Osteocyte (in vitro differentiated cells): Measurements from ENCODE around the gene TRIM73. TPM values are rescaled to one million over a fixed set of nuclear protein-coding genes. Genes with fewer than 3 reads are reported as not detected.
A peak's percentile ranks its signal among the peaks of the same experiment; 100 is the strongest.
"Not testable (repeated sequence)": the region's sequence is repeated elsewhere in the genome, so short reads cannot be mapped to it uniquely, and the experiment has no call there.

Experiments
- DNase-seq: peaks from one replicate; pipeline ENCODE4 v3.0.0; 2021; ENCODE audit warnings: mixed read lengths; ENCODE audit not compliant: unreplicated experiment; ENCODE audit errors: extremely low spot score
- H3K27ac Mint-ChIP-seq: one replicate; pipeline ENCODE4 v1.8.0; 2021; ENCODE audit warnings: mild to moderate bottlenecking, mixed read lengths; ENCODE audit not compliant: unreplicated experiment
- H3K27me3 Mint-ChIP-seq: one replicate; pipeline ENCODE4 v1.8.0; 2021; ENCODE audit warnings: mixed read lengths; ENCODE audit not compliant: unreplicated experiment
- H3K36me3 Mint-ChIP-seq: one replicate; pipeline ENCODE4 v1.8.0; 2021; ENCODE audit warnings: mixed read lengths; ENCODE audit not compliant: unreplicated experiment
- H3K4me1 Mint-ChIP-seq: one replicate; pipeline ENCODE4 v1.8.0; 2021; ENCODE audit warnings: mixed read lengths; ENCODE audit not compliant: unreplicated experiment
- H3K4me3 Mint-ChIP-seq: one replicate; pipeline ENCODE4 v1.8.0; 2021; ENCODE audit warnings: mild to moderate bottlenecking, moderate library complexity, mixed read lengths; ENCODE audit not compliant: unreplicated experiment
- H3K9me3 Mint-ChIP-seq: one replicate; pipeline ENCODE4 v1.8.0; 2021; ENCODE audit warnings: mixed read lengths; ENCODE audit not compliant: unreplicated experiment
- total RNA-seq: library from RNA; stranded (reverse); gene quantifications from 2 replicates; pipeline ENCODE4 v1.2.1, GENCODE V29; 2021

The TRIM73 gene
- total RNA-seq, 1 donor from 2014 or later, result 7.4 TPM

DNA sequence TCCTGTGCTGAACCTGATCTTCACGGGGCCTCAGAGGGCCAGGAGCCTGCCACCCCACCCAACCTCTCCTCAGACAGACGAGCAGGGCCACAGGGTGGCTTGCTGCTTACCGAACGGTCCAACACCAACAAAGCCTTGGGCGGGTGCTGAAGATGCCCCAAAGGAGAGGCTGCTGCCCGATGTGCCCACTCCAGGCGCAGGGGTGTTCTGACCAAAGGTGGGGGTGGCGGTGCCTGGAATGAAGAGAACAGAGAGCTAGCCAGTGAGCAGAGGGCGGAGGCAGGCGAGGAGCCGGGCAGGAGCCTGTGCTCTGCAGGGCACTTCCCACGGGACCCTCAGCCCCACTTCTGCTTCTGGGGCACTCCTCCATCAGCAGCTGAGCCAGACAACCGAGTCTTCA is 23.8 kb downstream of the TRIM73 start:
- DNase-seq, result peak; percentile 81
- not testable (repeated sequence) for H3K4me3 Mint-ChIP-seq, H3K9me3 Mint-ChIP-seq, H3K4me1 Mint-ChIP-seq, H3K27me3 Mint-ChIP-seq, H3K27ac Mint-ChIP-seq, H3K36me3 Mint-ChIP-seq

DNA sequence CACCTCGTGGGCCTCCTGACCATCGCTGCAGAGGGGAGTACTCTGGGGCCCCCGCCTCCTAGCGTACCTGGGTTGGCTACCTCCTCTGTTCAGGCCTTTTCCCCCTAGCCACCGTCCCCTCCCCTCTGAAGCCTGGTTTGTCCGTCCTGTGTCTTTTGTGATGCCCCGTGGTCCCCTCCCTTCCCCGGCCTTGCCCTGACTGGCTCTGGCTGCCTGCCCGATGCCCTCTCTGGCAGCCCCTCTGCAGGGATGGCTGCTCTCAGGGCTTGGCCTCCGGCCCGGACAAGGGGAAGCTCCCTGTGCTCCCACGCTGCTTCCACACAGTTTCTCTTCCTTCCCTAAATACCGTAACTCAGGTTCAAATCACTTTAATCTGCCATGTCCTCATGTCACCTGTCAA is 24.3 kb downstream of the TRIM73 start:
- not testable (repeated sequence) for H3K4me1 Mint-ChIP-seq, H3K27ac Mint-ChIP-seq, H3K27me3 Mint-ChIP-seq, H3K4me3 Mint-ChIP-seq, H3K36me3 Mint-ChIP-seq, H3K9me3 Mint-ChIP-seq
- DNase-seq, result peak; percentile 70

DNA sequence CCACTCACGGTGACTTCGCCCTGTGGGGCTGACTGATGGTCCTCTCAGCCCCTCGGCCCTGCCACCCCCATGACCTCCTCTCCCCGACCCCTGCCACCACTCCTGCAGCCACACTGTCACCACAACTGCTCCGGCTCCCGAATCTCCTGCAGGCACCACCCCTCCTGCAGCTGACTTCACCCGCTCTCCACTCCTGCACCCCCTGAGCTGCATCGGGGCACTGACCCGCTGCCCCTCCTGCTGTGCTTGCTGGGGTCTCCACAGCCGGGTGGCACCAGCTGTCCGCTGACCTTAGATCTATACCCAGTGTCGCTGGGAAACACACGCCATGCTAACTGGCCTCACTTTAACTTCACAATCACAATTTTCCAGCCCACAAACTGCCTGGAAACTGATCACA is 24.7 kb downstream of the TRIM73 start:
- peak; percentile 27 for DNase-seq
- H3K27ac Mint-ChIP-seq, H3K4me1 Mint-ChIP-seq, H3K27me3 Mint-ChIP-seq, H3K4me3 Mint-ChIP-seq, H3K36me3 Mint-ChIP-seq, H3K9me3 Mint-ChIP-seq: not testable (repeated sequence)

DNA sequence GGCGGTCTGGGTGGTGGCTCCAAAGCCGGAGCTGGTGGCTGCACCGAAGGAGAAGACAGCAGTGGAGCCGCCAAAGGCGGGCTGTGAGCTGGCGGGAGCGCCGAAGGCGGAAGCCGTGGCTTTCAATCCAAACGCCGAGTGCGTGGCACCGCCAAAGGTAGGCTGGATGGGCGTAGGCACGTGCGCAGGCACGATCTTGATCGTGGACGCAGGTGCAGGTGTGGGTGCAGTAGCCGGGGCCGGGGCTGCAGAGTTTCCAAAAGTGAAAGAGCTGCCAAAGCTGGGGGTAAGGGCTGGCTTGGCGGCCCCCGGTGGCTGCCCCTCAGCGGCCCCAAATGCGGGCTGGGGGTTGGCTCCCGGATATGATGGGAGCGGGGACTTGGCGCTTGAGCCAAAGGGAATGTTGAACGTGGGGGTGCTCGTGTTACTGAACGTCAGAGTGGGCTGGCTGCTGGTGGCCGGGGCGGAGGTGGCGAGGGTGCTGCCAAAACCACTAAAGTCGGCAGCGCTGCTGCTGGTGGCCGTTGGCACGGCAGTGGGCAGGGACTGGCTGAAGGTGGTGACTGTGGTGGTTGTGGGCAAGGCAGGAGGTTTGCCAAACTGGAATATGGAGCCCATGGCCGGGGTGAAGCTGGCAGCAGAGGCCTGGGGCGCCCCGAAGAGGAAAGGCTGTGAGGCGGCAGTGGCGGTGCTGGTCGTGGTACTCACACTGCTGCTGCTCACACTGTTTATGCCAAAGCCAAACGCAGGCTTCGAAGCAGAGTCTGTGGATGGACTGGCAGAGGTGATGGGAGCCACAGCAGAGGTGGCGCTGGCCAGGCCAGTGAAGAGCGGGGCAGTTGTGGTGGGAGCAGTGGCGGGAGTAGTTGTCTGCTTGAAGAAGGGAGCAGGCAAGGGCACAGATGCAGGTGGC is 26.6 kb downstream of the TRIM73 start:
- not testable (repeated sequence) for H3K27ac Mint-ChIP-seq, H3K27me3 Mint-ChIP-seq, H3K4me1 Mint-ChIP-seq, H3K36me3 Mint-ChIP-seq, H3K9me3 Mint-ChIP-seq, H3K4me3 Mint-ChIP-seq
- DNase-seq, result peak; percentile 80

- not testable (repeated sequence) for H3K27ac Mint-ChIP-seq, H3K4me1 Mint-ChIP-seq, H3K9me3 Mint-ChIP-seq, H3K4me3 Mint-ChIP-seq, H3K27me3 Mint-ChIP-seq
- peaks cover 11% of the 10 kb centered on the region for H3K36me3 Mint-ChIP-seq
- peak; percentile 25 for DNase-seq
Observed at GRCh38 chr7:75423481-75423880, 28.1 kb downstream of the TRIM73 start.

GRCh38 chr7:75439000-75439399 is 43.6 kb downstream of the TRIM73 start:
- not testable (repeated sequence) for H3K27me3 Mint-ChIP-seq, H3K4me1 Mint-ChIP-seq, H3K9me3 Mint-ChIP-seq, H3K27ac Mint-ChIP-seq, H3K4me3 Mint-ChIP-seq
- DNase-seq, result peak; percentile 21
- peaks cover 35% of the 10 kb centered on the region for H3K36me3 Mint-ChIP-seq

DNA sequence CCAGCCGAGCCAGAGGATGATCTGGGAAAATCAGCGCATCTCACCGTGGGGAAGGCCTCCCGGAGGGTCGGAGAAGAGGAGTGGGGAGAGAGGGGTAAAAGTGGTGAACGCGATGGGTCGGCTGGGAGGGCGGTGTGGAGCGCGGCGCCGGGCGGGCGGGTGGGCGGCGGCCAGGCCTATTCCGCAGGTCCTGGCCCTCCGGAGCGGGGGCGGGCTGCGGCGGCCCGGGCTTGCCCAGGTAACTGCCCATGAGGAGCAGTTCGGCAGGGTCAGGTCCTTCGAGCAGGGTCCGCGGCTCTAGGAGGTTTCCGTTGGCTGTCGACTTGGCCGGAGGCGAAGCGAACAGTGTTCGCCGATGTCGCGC is 46.7 kb downstream of the TRIM73 start:
- H3K36me3 Mint-ChIP-seq, result peaks cover 22% of the 10 kb centered on the region
- H3K4me3 Mint-ChIP-seq, result peak overlapping the region; percentile 82
- not testable (repeated sequence) for H3K9me3 Mint-ChIP-seq, H3K27me3 Mint-ChIP-seq, H3K4me1 Mint-ChIP-seq
- H3K27ac Mint-ChIP-seq, result peak overlapping the region; percentile 87
- DNase-seq, result peak; percentile 8

DNA sequence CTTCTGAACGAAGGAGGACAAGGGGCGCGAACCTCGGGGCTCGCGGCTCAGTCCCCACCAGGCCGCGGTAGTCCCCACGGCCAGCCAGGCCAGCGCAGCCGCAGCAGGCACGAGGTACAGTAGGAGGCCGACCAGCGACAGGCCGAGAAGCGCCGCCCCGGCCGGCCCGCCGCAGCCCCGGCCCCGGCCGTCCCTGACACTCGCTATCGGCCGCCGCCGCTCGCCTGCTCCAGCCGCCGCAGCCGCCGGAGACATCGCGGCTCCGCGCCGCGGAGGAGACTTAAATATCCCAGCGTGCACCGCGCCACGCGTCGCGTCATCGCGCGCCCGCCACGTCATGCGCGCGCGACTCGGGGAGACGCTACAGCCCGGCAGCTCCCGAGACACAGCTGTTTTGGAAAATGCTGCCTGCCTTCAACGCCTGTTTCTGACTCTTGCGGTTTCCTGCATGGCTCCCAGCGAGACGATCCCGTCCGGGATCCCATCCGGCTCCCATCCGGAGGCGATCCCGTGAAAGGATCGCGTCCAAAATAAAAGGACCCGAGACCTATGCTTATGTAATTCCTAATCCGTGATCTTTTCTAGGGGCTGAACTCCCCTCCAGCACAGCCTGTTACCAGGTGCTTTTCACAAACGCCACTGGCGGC is 47.2 kb downstream of the TRIM73 start:
- Mint-ChIP-seq H3K4me3 (peak overlapping the region; percentile 87), H3K27ac (peak overlapping the region; percentile 96), H3K36me3 (peaks cover 17% of the 10 kb centered on the region)
- H3K4me1 Mint-ChIP-seq, H3K9me3 Mint-ChIP-seq, H3K27me3 Mint-ChIP-seq: not testable (repeated sequence)
- DNase-seq, result peak; percentile 87

DNA sequence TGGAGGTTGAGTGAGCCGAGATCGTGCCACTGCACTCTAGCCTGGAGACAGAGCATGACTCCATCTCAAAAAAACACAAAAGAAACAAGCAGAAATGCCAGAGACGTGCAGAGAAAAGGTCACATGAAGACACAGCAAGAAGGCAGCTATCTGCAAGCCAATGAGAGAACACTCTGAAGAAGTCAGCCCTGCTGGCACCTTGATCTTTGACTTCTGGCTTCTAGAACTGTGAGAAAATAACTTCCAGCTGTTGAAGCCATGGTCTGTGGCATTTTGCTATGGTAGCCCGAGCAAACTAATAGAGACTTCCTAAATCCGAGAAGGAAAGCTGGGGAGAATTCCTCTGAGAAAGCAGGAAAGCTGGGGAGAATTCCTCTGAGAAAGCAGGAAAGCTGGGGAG is 54.5 kb downstream of the TRIM73 start:
- not testable (repeated sequence) for H3K27ac Mint-ChIP-seq, H3K9me3 Mint-ChIP-seq, H3K4me1 Mint-ChIP-seq, H3K36me3 Mint-ChIP-seq, H3K27me3 Mint-ChIP-seq, H3K4me3 Mint-ChIP-seq
- peak; percentile 6 for DNase-seq
